ENCODE data around the gene MRPL52.

DNA sequence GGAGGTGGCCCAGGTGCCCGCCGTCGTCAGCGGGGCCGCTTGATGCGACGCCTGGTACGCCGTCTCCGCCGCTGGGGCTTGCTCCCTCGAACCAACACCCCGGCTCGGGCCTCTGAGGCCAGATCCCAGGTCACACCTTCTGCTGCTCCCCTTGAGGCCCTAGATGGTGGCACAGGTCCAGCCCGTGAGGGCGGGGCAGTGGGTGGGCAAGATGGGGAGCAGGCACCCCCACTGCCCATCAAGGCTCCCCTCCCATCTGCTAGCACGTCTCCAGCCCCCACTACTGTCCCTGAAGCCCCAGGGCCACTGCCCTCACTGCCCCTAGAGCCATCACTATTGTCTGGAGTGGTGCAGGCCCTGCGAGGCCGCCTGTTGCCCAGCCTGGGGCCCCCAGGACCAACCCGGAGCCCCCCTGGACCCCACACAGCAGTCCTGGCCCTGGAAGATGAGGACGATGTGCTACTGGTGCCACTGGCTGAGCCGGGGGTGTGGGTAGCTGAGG is 47.4 kb downstream of the MRPL52 start:
- TF ChIP-seq, protein P1, sequence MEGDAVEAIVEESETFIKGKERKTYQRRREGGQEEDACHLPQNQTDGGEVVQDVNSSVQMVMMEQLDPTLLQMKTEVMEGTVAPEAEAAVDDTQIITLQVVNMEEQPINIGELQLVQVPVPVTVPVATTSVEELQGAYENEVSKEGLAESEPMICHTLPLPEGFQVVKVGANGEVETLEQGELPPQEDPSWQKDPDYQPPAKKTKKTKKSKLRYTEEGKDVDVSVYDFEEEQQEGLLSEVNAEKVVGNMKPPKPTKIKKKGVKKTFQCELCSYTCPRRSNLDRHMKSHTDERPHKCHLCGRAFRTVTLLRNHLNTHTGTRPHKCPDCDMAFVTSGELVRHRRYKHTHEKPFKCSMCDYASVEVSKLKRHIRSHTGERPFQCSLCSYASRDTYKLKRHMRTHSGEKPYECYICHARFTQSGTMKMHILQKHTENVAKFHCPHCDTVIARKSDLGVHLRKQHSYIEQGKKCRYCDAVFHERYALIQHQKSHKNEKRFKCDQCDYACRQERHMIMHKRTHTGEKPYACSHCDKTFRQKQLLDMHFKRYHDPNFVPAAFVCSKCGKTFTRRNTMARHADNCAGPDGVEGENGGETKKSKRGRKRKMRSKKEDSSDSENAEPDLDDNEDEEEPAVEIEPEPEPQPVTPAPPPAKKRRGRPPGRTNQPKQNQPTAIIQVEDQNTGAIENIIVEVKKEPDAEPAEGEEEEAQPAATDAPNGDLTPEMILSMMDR (IDR thresholded peaks at IDR 0.05), result no peak
- TF ChIP-seq POLR2A (IDR thresholded peaks at IDR 0.05), result no peak

All from heart left ventricle (tissue), 13 donors.